Skeletal muscle satellite cell (primary cell): ENCODE results near the gene SDF2L1.
"Not testable (repeated sequence)": the region's sequence is repeated elsewhere in the genome, so short reads cannot be mapped to it uniquely, and the experiment has no call there.

Experiments
- H3K27me3 ChIP-seq: 2 replicates; pipeline ENCODE4 v1.7.0; 2013; ENCODE audit warnings: low read length; ENCODE audit not compliant: control insufficient read depth, insufficient read depth
- H3K36me3 ChIP-seq: 2 replicates; pipeline ENCODE4 v1.7.0; 2013; ENCODE audit warnings: mild to moderate bottlenecking, control low read depth, low read length; ENCODE audit not compliant: insufficient read depth
- H3K4me1 ChIP-seq: 2 replicates; pipeline ENCODE4 v1.7.0; 2013; ENCODE audit warnings: low read length; ENCODE audit not compliant: control insufficient read depth, insufficient read depth
- H3K4me2 ChIP-seq: 2 replicates; pipeline ENCODE4 v1.7.0; 2013; ENCODE audit warnings: mild to moderate bottlenecking, low read length
- H3K4me3 ChIP-seq: 2 replicates; pipeline ENCODE4 v1.7.0; 2013; ENCODE audit warnings: low read length
- H3K9ac ChIP-seq: 2 replicates; pipeline ENCODE4 v1.7.0; 2013; ENCODE audit warnings: mild to moderate bottlenecking, low read depth, low read length, moderate library complexity
- H3K9me3 ChIP-seq: replicated peaks from 2 replicates; pipeline ENCODE4 v1.7.0; 2013; ENCODE audit warnings: mild to moderate bottlenecking, control low read depth, low read length

The SDF2L1 gene

GRCh38 chr22:21633481-21633880, 8.6 kb upstream of the SDF2L1 start:
- H3K4me3 ChIP-seq: no peak overlapping the region
- no peak overlapping the region for H3K9ac ChIP-seq

GRCh38 chr22:21634081-21634480, 8.0 kb upstream of the SDF2L1 start:
- no peak overlapping the region for H3K9ac ChIP-seq
- H3K36me3 ChIP-seq: no peaks in the 10 kb centered on the region
- H3K9me3 ChIP-seq: no peaks in the 10 kb centered on the region
- H3K27me3 ChIP-seq: no peaks in the 10 kb centered on the region
- no peak overlapping the region for H3K4me3 ChIP-seq
- H3K4me1 ChIP-seq: peaks cover 2% of the 10 kb centered on the region
- H3K4me2 ChIP-seq: no peak overlapping the region

More at GRCh38 chr22:21633481-21633880, 8.6 kb upstream of the SDF2L1 start:
- Histone ChIP-seq H3K4me2 (no peak overlapping the region), H3K4me1 (peaks cover 5% of the 10 kb centered on the region), H3K36me3 (no peaks in the 10 kb centered on the region), H3K9me3 (no peaks in the 10 kb centered on the region), H3K27me3 (no peaks in the 10 kb centered on the region)

- H3K27me3 ChIP-seq: no peaks in the 10 kb centered on the region
- no peak overlapping the region for H3K9ac ChIP-seq
- no peaks in the 10 kb centered on the region for H3K36me3 ChIP-seq
- no peak overlapping the region for H3K4me3 ChIP-seq
- no peaks in the 10 kb centered on the region for H3K4me1 ChIP-seq
- H3K4me2 ChIP-seq: no peak overlapping the region
- H3K9me3 ChIP-seq: no peaks in the 10 kb centered on the region
These were observed 7.3 kb upstream of the SDF2L1 start for GRCh38 chr22:21634844-21635243.

- H3K4me1 ChIP-seq: no peaks in the 10 kb centered on the region
These were observed 6.2 kb upstream of the SDF2L1 start for GRCh38 chr22:21635771-21636510.

GRCh38 chr22:21636629-21637218, 5.4 kb upstream of the SDF2L1 start:
- H3K4me3 ChIP-seq: no peak overlapping the region
- no peaks in the 10 kb centered on the region for H3K9me3 ChIP-seq
- H3K4me2 ChIP-seq: no peak overlapping the region
- no peak overlapping the region for H3K9ac ChIP-seq
- H3K27me3 ChIP-seq: no peaks in the 10 kb centered on the region
- H3K36me3 ChIP-seq: no peaks in the 10 kb centered on the region
- H3K4me1 ChIP-seq: peaks cover 4% of the 10 kb centered on the region

More at GRCh38 chr22:21635771-21636510, 6.2 kb upstream of the SDF2L1 start:
- no peak overlapping the region for H3K4me3 ChIP-seq
- H3K4me2 ChIP-seq: no peak overlapping the region
- no peak overlapping the region for H3K9ac ChIP-seq
- no peaks in the 10 kb centered on the region for H3K27me3 ChIP-seq
- no peaks in the 10 kb centered on the region for H3K9me3 ChIP-seq
- H3K36me3 ChIP-seq: no peaks in the 10 kb centered on the region

GRCh38 chr22:21637450-21637849, 4.7 kb upstream of the SDF2L1 start:
- not testable (repeated sequence) for H3K4me2 ChIP-seq, H3K36me3 ChIP-seq

GRCh38 chr22:21639359-21639758, 2.7 kb upstream of the SDF2L1 start:
- no peaks in the 10 kb centered on the region for H3K9me3 ChIP-seq
- H3K36me3 ChIP-seq: no peaks in the 10 kb centered on the region
- peaks cover 15% of the 10 kb centered on the region for H3K4me1 ChIP-seq
- H3K9ac ChIP-seq: no peak overlapping the region
- no peaks in the 10 kb centered on the region for H3K27me3 ChIP-seq
- no peak overlapping the region for H3K4me3 ChIP-seq
- no peak overlapping the region for H3K4me2 ChIP-seq

More at GRCh38 chr22:21637450-21637849, 4.7 kb upstream of the SDF2L1 start:
- not testable (repeated sequence) for H3K4me3 ChIP-seq, H3K9me3 ChIP-seq, H3K27me3 ChIP-seq, H3K9ac ChIP-seq, H3K4me1 ChIP-seq

GRCh38 chr22:21640810-21641209, 1.3 kb upstream of the SDF2L1 start:
- Histone ChIP-seq H3K9ac (no peak overlapping the region), H3K27me3 (no peaks in the 10 kb centered on the region), H3K4me3 (no peak overlapping the region), H3K36me3 (no peaks in the 10 kb centered on the region), H3K4me2 (peak overlapping the region; percentile 99), H3K9me3 (no peaks in the 10 kb centered on the region), H3K4me1 (peaks cover 15% of the 10 kb centered on the region)

- Histone ChIP-seq H3K36me3 (no peaks in the 10 kb centered on the region), H3K27me3 (no peaks in the 10 kb centered on the region), H3K4me3 (peak overlapping the region; percentile 80), H3K9ac (peak overlapping the region; percentile 73), H3K9me3 (no peaks in the 10 kb centered on the region), H3K4me1 (peaks cover 15% of the 10 kb centered on the region), H3K4me2 (peak overlapping the region; percentile 99)
These were observed 699 bp upstream of the SDF2L1 start for GRCh38 chr22:21641417-21641788.

GRCh38 chr22:21642584-21643448, 714 bp downstream of the SDF2L1 start:
- Histone ChIP-seq H3K36me3 (peaks cover 5% of the 10 kb centered on the region), H3K9ac (peak overlapping the region; percentile 87), H3K27me3 (no peaks in the 10 kb centered on the region), H3K4me3 (peak overlapping the region; percentile 93), H3K9me3 (no peaks in the 10 kb centered on the region), H3K4me1 (peaks cover 15% of the 10 kb centered on the region), H3K4me2 (peak overlapping the region; percentile 99)

GRCh38 chr22:21643533-21644357, 1.6 kb downstream of the SDF2L1 start:
- Histone ChIP-seq H3K27me3 (no peaks in the 10 kb centered on the region), H3K4me1 (peaks cover 15% of the 10 kb centered on the region), H3K9ac (peak overlapping the region; percentile 87), H3K4me3 (peak overlapping the region; percentile 93), H3K9me3 (no peaks in the 10 kb centered on the region), H3K4me2 (peak overlapping the region; percentile 99), H3K36me3 (peaks cover 5% of the 10 kb centered on the region)
